Liver (tissue), 3 donors: ENCODE data around the gene IL17RE.

Source experiments
- CTCF ChIP-seq: fragments of 150-350 bp; IDR thresholded peaks from 2 replicates; pipeline ENCODE4 v1.5.1; 2017; ENCODE audit warnings: improper control_type of control experiment, low read depth, low read length; ENCODE audit not compliant: missing input control
- MAX ChIP-seq: IDR thresholded peaks from 2 replicates; pipeline ENCODE4 v1.6.1; 2016; ENCODE audit warnings: antibody characterized with exemption
- RAD21 ChIP-seq, 2 donors: IDR thresholded peaks; 2 replicates each; pipeline ENCODE4 v1.6.1; 2016; ENCODE audit warnings: antibody characterized with exemption in 2 of 2, mild to moderate bottlenecking in 2 of 2
- RXRA ChIP-seq, 2 donors: IDR thresholded peaks; 2 replicates each; pipeline ENCODE4 v1.6.1; 2017 to 2018; ENCODE audit warnings: antibody characterized with exemption in 2 of 2, mild to moderate bottlenecking in 1 of 2
- SP1 ChIP-seq: IDR thresholded peaks from 2 replicates; pipeline ENCODE4 v1.6.1; 2018; ENCODE audit warnings: antibody characterized with exemption, mild to moderate bottlenecking
- TF ChIP-seq, protein P1 (sequence below): IDR thresholded peaks from 2 replicates; pipeline ENCODE4 v1.6.1; 2016; ENCODE audit warnings: antibody characterized with exemption
- donor health status: healthy.
- donor health status: healthy.

DNA sequence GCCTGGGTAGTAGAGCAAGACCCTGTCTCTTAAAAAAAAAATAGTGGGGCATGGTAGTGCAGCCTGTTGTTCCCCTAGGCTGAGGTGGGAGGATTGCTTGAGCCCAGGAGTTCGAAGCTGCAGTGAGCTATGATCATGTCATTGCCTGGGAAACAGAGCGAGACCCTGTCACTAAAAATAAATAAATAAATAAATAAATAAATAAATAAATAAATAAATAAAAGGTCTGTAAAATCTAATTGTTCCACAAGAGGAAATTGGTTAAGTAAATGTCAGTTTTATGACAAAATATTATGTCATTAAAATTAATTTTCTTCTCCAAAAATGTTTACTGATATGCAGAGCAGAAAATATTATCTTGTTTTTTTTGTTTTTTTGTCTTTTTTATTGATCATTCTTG lies 36.3 kb downstream of the IL17RE start:
- TF ChIP-seq CTCF (no peak), RXRA (IDR thresholded peaks at IDR 0.05) (no peak), SP1 (no peak), RAD21 (IDR thresholded peaks at IDR 0.05) (no peak), MAX (no peak)
- TF ChIP-seq, protein P1, sequence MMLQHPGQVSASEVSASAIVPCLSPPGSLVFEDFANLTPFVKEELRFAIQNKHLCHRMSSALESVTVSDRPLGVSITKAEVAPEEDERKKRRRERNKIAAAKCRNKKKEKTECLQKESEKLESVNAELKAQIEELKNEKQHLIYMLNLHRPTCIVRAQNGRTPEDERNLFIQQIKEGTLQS, result no peak
